CD4-positive, alpha-beta T cell treated with Interleukin-10 for 1 hour (primary cell): ENCODE results near the gene KRT31.
"Not testable (repeated sequence)": the region's sequence is repeated elsewhere in the genome, so short reads cannot be mapped to it uniquely, and the experiment has no call there.

Experiments used
- DNase-seq: peaks from one replicate; pipeline ENCODE4 v3.0.0-alpha.2; 2020

KRT31 gene

GRCh38 chr17:41396996-41397660 lies at the start of gene KRT31:
Gene KRT31 (minus strand): TSS chr17:41397608. CDS start chr17:41397539, 69 bp downstream.
- no peak for DNase-seq

- no peak for DNase-seq
These were observed 49.4 kb upstream of the KRT31 start for GRCh38 chr17:41446806-41447205.

- no peak for DNase-seq
These were observed 47.2 kb upstream of the KRT31 start for GRCh38 chr17:41444640-41445039.

GRCh38 chr17:41444186-41444585 lies 46.8 kb upstream of the KRT31 start:
- DNase-seq, result no peak

DNA sequence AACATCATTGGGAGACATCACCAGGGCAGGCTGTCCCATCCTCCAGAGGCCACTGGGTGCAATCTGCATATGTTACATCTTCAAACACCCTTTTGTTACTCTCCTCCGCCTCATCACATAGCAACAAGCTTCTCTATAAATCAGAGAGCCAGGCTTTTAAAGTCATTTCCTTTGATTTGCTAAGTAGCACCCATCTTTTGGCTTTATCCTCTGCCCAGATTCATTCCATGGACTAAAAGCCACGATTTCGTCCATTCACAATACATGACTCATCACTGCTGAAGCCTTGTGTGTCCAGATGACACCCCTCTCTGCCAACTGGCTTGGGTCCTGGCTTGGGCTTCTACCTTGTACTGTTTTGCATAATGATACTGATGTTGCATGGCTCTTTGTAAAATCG lies 45.3 kb upstream of the KRT31 start:
- no peak for DNase-seq

DNA sequence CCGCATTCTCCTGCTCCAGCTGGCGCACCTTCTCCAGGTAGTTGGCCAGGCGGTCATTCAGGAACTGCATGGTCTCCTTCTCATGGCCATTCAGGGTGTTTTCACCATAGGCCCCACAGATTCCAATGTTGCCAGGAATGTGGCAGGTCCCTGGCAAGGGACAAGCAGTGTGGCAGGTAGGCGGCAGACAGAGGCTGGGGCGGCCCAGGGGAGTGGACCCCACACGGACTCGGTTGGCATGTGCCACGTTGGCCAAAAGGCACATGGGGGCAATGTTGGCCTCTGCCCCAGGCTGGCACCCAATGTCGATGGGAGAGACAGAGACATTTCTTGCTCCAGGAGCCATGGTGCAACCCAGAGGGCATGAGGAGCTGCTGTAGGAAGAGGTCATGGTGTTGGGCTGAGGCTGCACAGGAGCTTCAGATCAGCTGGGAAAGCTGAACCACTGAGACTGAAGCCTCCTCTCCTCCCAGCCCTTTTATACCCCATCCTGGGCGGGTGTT lies 43.2 kb upstream of the KRT31 start, which contains the start of gene KRT38:
Gene KRT38 (minus strand): TSS at position 453 of the 503 bp plus-strand sequence. CDS start 62 bp downstream, at position 391.
- DNase-seq, result no peak

DNA sequence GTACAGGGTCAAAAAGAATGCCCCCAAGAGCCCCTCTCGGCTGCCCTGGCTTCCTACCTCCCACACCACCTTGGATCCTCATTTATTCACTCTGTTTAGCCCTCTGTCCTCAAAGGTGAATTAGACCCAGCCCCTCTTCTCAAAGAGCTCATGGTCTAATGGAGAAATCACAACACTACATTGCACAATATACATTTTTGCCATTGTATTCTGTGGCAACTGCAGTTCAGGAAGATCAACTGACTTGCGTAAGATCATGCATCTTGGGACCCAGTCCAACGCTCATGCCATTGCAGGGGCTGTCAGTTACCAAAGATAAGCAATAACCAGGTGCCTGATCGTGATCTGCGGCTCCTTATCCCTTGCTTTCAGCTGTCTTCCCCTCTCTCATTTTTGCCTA lies 42.0 kb upstream of the KRT31 start:
- no peak for DNase-seq

GRCh38 chr17:41437769-41438168 lies 40.4 kb upstream of the KRT31 start:
- DNase-seq, result no peak

DNA sequence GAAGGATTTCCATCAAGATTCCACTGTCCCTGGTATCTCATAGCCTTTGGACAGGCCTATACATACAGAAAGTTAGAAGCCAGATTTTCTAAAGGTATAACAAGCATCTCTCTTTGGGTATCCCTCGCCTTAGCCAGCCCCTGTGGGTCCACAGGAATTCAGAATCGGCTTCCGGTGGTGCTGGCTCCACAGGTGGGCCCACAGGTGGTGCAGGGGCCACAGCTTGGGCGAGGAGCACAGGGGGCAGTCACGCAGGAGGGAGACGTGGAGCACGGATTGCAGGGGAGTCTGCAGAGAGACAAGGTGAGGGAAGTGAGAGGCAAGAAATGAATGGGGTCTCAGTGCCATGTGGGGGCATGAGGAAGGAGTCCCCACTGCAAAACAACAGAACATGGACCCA lies 39.8 kb upstream of the KRT31 start:
- no peak for DNase-seq

- DNase-seq, result no peak
These were observed 37.0 kb upstream of the KRT31 start for GRCh38 chr17:41434415-41434814.

- no peak for DNase-seq
These were observed 36.6 kb upstream of the KRT31 start for GRCh38 chr17:41434005-41434404.

DNA sequence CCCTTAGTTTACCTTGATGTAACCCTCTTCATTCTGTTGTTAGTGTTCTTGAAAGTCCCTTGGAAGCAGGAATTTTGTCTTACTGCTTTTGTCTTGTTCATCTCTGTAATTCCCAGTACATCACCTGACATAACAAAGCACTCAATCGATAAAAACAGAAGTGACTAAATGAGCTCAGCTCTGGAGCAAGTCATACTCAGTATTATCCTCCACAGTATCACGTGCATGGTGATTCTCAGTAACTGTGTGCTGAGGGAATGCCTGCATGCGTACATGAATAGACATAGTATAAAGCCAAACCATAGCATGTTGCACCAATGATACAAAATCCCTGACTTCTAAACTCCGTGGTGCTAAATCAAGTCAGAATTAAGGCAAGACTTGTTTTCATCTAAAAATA lies 36.2 kb upstream of the KRT31 start:
- no peak for DNase-seq

- DNase-seq, result not testable (repeated sequence)
These were observed 33.0 kb upstream of the KRT31 start for GRCh38 chr17:41430376-41430775.

DNA sequence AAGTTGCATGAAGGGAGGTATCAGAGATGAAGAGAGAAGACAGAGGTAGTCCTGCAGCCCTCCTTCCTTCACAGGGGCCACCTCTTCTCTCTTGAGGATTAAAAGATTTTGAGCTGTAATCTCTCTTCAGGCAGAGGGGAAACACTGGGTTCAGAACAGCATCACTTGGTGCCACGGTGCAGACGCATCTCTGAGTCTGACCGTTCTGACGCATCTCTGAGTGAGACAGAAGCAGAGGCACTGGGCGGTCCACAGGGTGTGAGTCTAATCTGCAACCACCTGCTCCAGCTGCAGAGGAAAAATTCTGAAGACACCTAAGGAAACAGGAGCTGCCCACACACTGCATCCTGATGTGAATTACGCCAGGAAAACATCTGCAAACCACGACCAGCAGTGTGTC lies 32.3 kb upstream of the KRT31 start:
- no peak for DNase-seq

- no peak for DNase-seq
These were observed 31.3 kb upstream of the KRT31 start for GRCh38 chr17:41428591-41429291.

GRCh38 chr17:41424111-41424635 lies 26.8 kb upstream of the KRT31 start, which contains the start of gene KRT37:
Gene KRT37 (minus strand): TSS chr17:41424585. CDS start chr17:41424523, 62 bp downstream.
- DNase-seq, result no peak

GRCh38 chr17:41422586-41422985 lies 25.2 kb upstream of the KRT31 start:
- DNase-seq, result not testable (repeated sequence)

DNA sequence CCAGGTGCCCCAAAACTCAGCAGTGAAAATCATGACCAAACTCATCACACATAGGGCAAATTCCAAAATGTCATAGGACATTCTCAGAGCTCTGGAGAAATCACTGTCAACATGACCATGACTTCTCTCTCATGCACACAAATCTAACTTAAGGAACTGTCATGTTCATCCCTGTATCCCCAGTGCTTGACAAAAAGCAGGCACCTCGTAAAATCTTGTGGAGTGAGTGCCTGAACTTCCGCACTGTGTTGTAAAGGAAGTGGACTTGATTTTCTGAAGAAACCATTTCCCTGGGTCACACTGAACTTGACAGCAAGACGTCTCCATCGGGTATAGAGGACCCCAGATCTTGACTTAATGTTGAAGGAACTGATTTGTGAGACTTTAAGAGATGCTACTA lies 24.2 kb upstream of the KRT31 start:
- DNase-seq, result no peak

DNA sequence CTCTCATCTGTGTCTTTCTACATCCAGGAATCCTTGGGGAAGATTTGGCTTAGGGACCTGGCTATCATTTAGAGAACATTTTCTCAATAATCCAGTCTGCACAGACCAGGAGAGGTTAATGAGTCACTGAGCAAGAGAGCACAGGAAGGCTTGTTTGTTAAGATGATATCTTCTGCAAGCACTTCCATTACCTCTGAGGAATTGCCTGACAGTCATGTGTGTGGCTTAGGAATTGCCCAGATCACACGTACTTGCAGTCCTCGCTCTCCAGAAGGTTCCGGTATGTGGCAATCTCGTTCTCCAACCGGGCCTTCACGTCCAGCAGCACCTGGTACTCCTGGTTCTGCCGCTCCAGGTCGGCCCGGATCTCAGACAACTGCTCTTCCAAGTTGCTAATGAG lies 23.7 kb upstream of the KRT31 start:
- no peak for DNase-seq

GRCh38 chr17:41420134-41420533 lies 22.7 kb upstream of the KRT31 start:
- no peak for DNase-seq

DNA sequence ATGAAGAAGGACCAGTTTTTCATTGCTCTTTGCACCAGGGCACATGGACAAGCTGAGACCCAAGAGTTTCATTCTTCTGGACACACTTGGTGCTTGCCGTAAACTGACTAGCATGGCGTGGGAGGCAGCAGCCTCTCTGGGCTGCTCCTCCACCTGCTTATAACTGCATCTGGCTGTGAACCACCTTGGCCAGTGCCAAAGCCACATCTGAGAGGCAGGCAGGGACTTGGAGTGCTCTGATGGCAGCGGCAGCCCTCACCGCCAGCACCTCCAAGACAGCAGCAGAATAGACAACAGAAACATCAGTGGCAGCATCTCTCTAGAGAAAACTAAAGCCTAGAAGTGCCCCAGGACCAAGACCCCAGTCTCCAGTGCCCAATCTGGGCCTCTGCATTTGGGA lies 22.3 kb upstream of the KRT31 start:
- DNase-seq, result peak; percentile 9

- DNase-seq, result no peak
These were observed 20.9 kb upstream of the KRT31 start for GRCh38 chr17:41418116-41418860.

GRCh38 chr17:41417576-41418015 lies 20.2 kb upstream of the KRT31 start:
- DNase-seq, result no peak
